ENCODE results near the gene MGRN1. TPM values are rescaled to one million over a fixed set of nuclear protein-coding genes. Genes with fewer than 3 reads are reported as not detected.
A peak's percentile ranks its signal among the peaks of the same experiment; 100 is the strongest.

The MGRN1 gene
- total and polyA plus RNA-seq, 11 donors, result 17.9 to 75.0 (median 38.0) TPM

GRCh38 chr16:4624827-4625559 is 367 bp downstream of the MGRN1 start:
- peak in 3 of 4 donors; percentile 11 to 45 (median 42) for ATAC-seq
- no peaks in the 10 kb centered on the region for H3K27me3 ChIP-seq
- H3K4me1 ChIP-seq, result peaks cover 0 to 28% (median 16%) of the 10 kb centered on the region in 12 donors
- peak; percentile 64 to 85 (median 72) for DNase-seq
- H3K4me3 ChIP-seq, result peak overlapping the region; percentile 70 to 100 (median 98)
- H3K27ac ChIP-seq, result peak overlapping the region; percentile 84 to 99 (median 94)
- no peaks in the 10 kb centered on the region for H3K9me3 ChIP-seq
- TF ChIP-seq POLR2A (IDR thresholded peaks at IDR 0.05), result peak; percentile 83 to 94
- TF ChIP-seq CTCF (IDR thresholded peaks at IDR 0.05), result no peak
- H3K36me3 ChIP-seq, result no peaks in the 10 kb centered on the region
- 0 to 1% (median 0%) methylated on average over 23 to 80 of the region's 80 CpGs for WGBS, 4 donors
- intact Hi-C loops (cut with DNase I), result loop anchor here in 3 of 10 donors (1.0 to 10.0 kb wide), 3 partner anchors 9 to 330 kb away; partner anchors contain the start of genes NUDT16L1 (in 1 of the 3) and SEC14L5 (in 1 of the 3)

- no peaks in the 10 kb centered on the region for H3K36me3 ChIP-seq
- H3K9me3 ChIP-seq, result no peaks in the 10 kb centered on the region
- ATAC-seq (no peak), DNase-seq (no peak)
- TF ChIP-seq POLR2A (IDR thresholded peaks at IDR 0.05) (no peak), CTCF (IDR thresholded peaks at IDR 0.05) (no peak)
- peak overlapping the region; percentile 70 to 100 (median 98) for H3K4me3 ChIP-seq
- H3K4me1 ChIP-seq, result peaks cover 0 to 28% (median 16%) of the 10 kb centered on the region in 12 donors
- 7 to 9% (median 9%) methylated on average over 10 to 11 of the region's 11 CpGs for WGBS, 4 donors
- H3K27ac ChIP-seq, result peak overlapping the region; percentile 84 to 99 (median 94)
- intact Hi-C loops (cut with DNase I), result loop anchor here in 1 of 10 donors (10.0 kb wide), 1 partner anchor 329 kb away; the partner anchor contains the start of gene SEC14L5
- no peaks in the 10 kb centered on the region for H3K27me3 ChIP-seq
These were observed 1.0 kb downstream of the MGRN1 start for GRCh38 chr16:4625560-4626159.

GRCh38 chr16:4626396-4626795 is 1.8 kb downstream of the MGRN1 start:
- ATAC-seq, result no peak
- TF ChIP-seq CTCF (IDR thresholded peaks at IDR 0.05) (no peak), POLR2A (IDR thresholded peaks at IDR 0.05) (no peak)
- H3K27ac ChIP-seq, result peak overlapping the region in 4 of 12 donors; percentile 29 to 99 (median 95)
- WGBS, 4 donors, result 52 to 70% (median 57%) methylated on average over 6 of the region's 6 CpGs
- peaks cover 0 to 7% (median 0%) of the 10 kb centered on the region in 12 donors for H3K9me3 ChIP-seq
- peaks cover 0 to 28% (median 16%) of the 10 kb centered on the region in 12 donors for H3K4me1 ChIP-seq
- intact Hi-C loops (cut with DNase I), result loop anchor here in 1 of 10 donors (10.0 kb wide), 1 partner anchor 328 kb away; the partner anchor contains the start of gene SEC14L5
- peak overlapping the region in 10 of 12 donors; percentile 75 to 100 (median 99) for H3K4me3 ChIP-seq
- H3K27me3 ChIP-seq, result no peaks in the 10 kb centered on the region
- H3K36me3 ChIP-seq, result peaks cover 0 to 7% (median 0%) of the 10 kb centered on the region in 9 donors
- DNase-seq, result no peak

- Histone ChIP-seq H3K9me3 (peaks cover 0 to 16% (median 0%) of the 10 kb centered on the region in 12 donors), H3K4me3 (no peak overlapping the region), H3K27ac (no peak overlapping the region), H3K36me3 (peaks cover 0 to 9% (median 0%) of the 10 kb centered on the region in 9 donors), H3K27me3 (no peaks in the 10 kb centered on the region), H3K4me1 (peaks cover 0 to 28% (median 16%) of the 10 kb centered on the region in 12 donors)
- WGBS, 4 donors, result 90 to 96% (median 93%) methylated on average over 9 of the region's 9 CpGs
- intact Hi-C loops (cut with DNase I), result loop anchor here in 1 of 10 donors (10.0 kb wide), 1 partner anchor 327 kb away; the partner anchor contains the start of gene SEC14L5
- TF ChIP-seq CTCF (IDR thresholded peaks at IDR 0.05), result no peak
- TF ChIP-seq POLR2A (IDR thresholded peaks at IDR 0.05), result no peak
- DNase-seq (no peak), ATAC-seq (no peak)
These were observed 3.7 kb downstream of the MGRN1 start for GRCh38 chr16:4628283-4628682.
